Gastrocnemius medialis (tissue), 4 donors: ENCODE results near the gene FLNC. TPM values are rescaled to one million over a fixed set of nuclear protein-coding genes. Genes with fewer than 3 reads are reported as not detected.

Experiments used
- ATAC-seq, 2 donors: fragments of 150-250 bp; one replicate each; pipeline ENCODE4 v1.9.1; 2016
- DNase-seq, 2 donors: peaks; one replicate each; pipeline ENCODE4 v3.0.0-alpha.2; 2019
- H3K27ac ChIP-seq, 4 donors: fragments of 200-600 bp; sonication (generic); 1 replicate in 1 of 4; 2 replicates in 3 of 4; pipeline ENCODE4 v1.5.1; 2016 to 2018; ENCODE audit warnings: mild to moderate bottlenecking in 2 of 4, moderate library complexity in 1 of 4
- H3K27me3 ChIP-seq, 3 donors: fragments of 200-600 bp; sonication (generic) in 2 of 3; 1 replicate in 1 of 3; 2 replicates in 2 of 3; pipeline versions ENCODE4 v1.5.1 to v1.6.0; 2016 to 2019; ENCODE audit warnings: mild to moderate bottlenecking in 1 of 3, moderate library complexity in 1 of 3
- H3K36me3 ChIP-seq, 2 donors: fragments of 200-600 bp; sonication (generic) in 1 of 2; one replicate each; pipeline ENCODE4 v1.5.1; 2017 to 2018
- H3K4me1 ChIP-seq, 2 donors: fragments of 200-600 bp; sonication (generic) in 1 of 2; one replicate each; pipeline ENCODE4 v1.5.1; 2016 to 2017; ENCODE audit warnings: mild to moderate bottlenecking in 2 of 2
- H3K4me3 ChIP-seq, 4 donors: fragments of 200-600 bp; sonication (generic) in 3 of 4; 1 replicate in 1 of 4; 2 replicates in 3 of 4; pipeline ENCODE4 v1.5.1; 2016 to 2019; ENCODE audit warnings: mild to moderate bottlenecking in 2 of 4
- H3K9me3 ChIP-seq, 3 donors: fragments of 200-600 bp; sonication (generic) in 2 of 3; 1 replicate in 1 of 3; 2 replicates in 2 of 3; pipeline ENCODE4 v1.5.1; 2016 to 2019
- CTCF ChIP-seq, 5 experiments: fragments of 450-650 bp in 3 of 5; fragments of 200-600 bp in 2 of 5; sonication (generic) in 2 of 5; IDR thresholded peaks in 4 of 5; conservative IDR thresholded peaks in 1 of 5; 1 replicate in 4 of 5; 2 replicates in 1 of 5; pipeline ENCODE4 v1.5.1; 2016 to 2019; ENCODE audit warnings: antibody characterized with exemption in 5 of 5, mild to moderate bottlenecking in 3 of 5, moderate library complexity in 3 of 5
- POLR2A ChIP-seq, 2 donors: fragments of 450-650 bp; IDR thresholded peaks; one replicate each; pipeline ENCODE4 v1.6.1; 2017; ENCODE audit warnings: antibody characterized with exemption in 2 of 2, mild to moderate bottlenecking in 2 of 2, moderate library complexity in 2 of 2
- in situ Hi-C, 4 donors: fragments of 200-750 bp; cut with MboI; loops; one replicate each; pipeline versions ENCODE4 v1.15.0 to v1.8.0; 2017; ENCODE audit warnings: low sequenced_read_pairs in 4 of 4
- intact Hi-C: fragments of 100-400 bp; cut with DNase I; formaldehyde crosslinking; loops from one replicate; pipeline ENCODE4 v1.15.1; 2023; ENCODE audit warnings: low total_unique reads
- total RNA-seq, 4 donors: library from RNA; depleted of rRNA; stranded (reverse); fragments of >200 nt; gene quantifications; one replicate each; pipeline versions ENCODE4 v1.1.0 to v1.2.3, GENCODE V29; 2016

FLNC gene
- total RNA-seq, 4 donors from 2014 or later, result 1,071 to 4,398 (median 2,381) TPM

GRCh38 chr7:128844777-128845311 lies 14.6 kb downstream of the FLNC start:
- peaks cover 6 to 13% of the 10 kb centered on the region in 2 donors for H3K4me1 ChIP-seq
- intact Hi-C loops, result no loop called here
- H3K4me3 ChIP-seq, result no peak overlapping the region
- no peak for DNase-seq
- no peaks in the 10 kb centered on the region for H3K27me3 ChIP-seq
- peaks cover 0 to 98% of the 10 kb centered on the region in 2 donors for H3K36me3 ChIP-seq
- H3K27ac ChIP-seq, result peak overlapping the region; percentile 92 to 99 (median 98)
- H3K9me3 ChIP-seq, result no peaks in the 10 kb centered on the region
- no peak for ATAC-seq
- no peak for TF ChIP-seq CTCF (IDR thresholded peaks at IDR 0.05 in 4 of 5, conservative IDR thresholded peaks at IDR 0.05 in 1 of 5)
- TF ChIP-seq POLR2A (IDR thresholded peaks at IDR 0.05), result no peak
- in situ Hi-C loops, result no loop called here

- H3K27ac ChIP-seq, result peak overlapping the region; percentile 92 to 99 (median 98)
- no peak for TF ChIP-seq POLR2A (IDR thresholded peaks at IDR 0.05)
- no peak for TF ChIP-seq CTCF (IDR thresholded peaks at IDR 0.05 in 4 of 5, conservative IDR thresholded peaks at IDR 0.05 in 1 of 5)
Observed at GRCh38 chr7:128845475-128845874, 15.3 kb downstream of the FLNC start.

GRCh38 chr7:128845987-128846386 lies 15.8 kb downstream of the FLNC start:
- no peaks in the 10 kb centered on the region for H3K9me3 ChIP-seq
- H3K27ac ChIP-seq, result peak overlapping the region; percentile 92 to 99 (median 98)
- no peak for ATAC-seq
- peaks cover 0 to 98% of the 10 kb centered on the region in 2 donors for H3K36me3 ChIP-seq
- H3K4me1 ChIP-seq, result peaks cover 6 to 13% of the 10 kb centered on the region in 2 donors
- TF ChIP-seq CTCF (IDR thresholded peaks at IDR 0.05 in 4 of 5, conservative IDR thresholded peaks at IDR 0.05 in 1 of 5), result no peak
- TF ChIP-seq POLR2A (IDR thresholded peaks at IDR 0.05), result no peak
- intact Hi-C loops, result no loop called here
- H3K27me3 ChIP-seq, result no peaks in the 10 kb centered on the region
- no peak for DNase-seq
- no peak overlapping the region for H3K4me3 ChIP-seq
- in situ Hi-C loops, result no loop called here

More at GRCh38 chr7:128845475-128845874, 15.3 kb downstream of the FLNC start:
- Histone ChIP-seq H3K9me3 (no peaks in the 10 kb centered on the region), H3K27me3 (no peaks in the 10 kb centered on the region), H3K4me3 (no peak overlapping the region), H3K4me1 (peaks cover 6 to 13% of the 10 kb centered on the region in 2 donors), H3K36me3 (peaks cover 0 to 98% of the 10 kb centered on the region in 2 donors)
- intact Hi-C loops (no loop called here), in situ Hi-C loops (no loop called here)
- ATAC-seq (no peak), DNase-seq (no peak)

GRCh38 chr7:128846781-128847444 lies 16.7 kb downstream of the FLNC start:
- intact Hi-C loops (no loop called here), in situ Hi-C loops (no loop called here)
- Histone ChIP-seq H3K36me3 (peaks cover 0 to 100% of the 10 kb centered on the region in 2 donors), H3K4me1 (peaks cover 6 to 13% of the 10 kb centered on the region in 2 donors), H3K9me3 (no peaks in the 10 kb centered on the region), H3K27me3 (no peaks in the 10 kb centered on the region), H3K4me3 (no peak overlapping the region), H3K27ac (peak overlapping the region; percentile 92 to 99 (median 98))
- no peak for TF ChIP-seq POLR2A (IDR thresholded peaks at IDR 0.05)
- TF ChIP-seq CTCF (IDR thresholded peaks at IDR 0.05 in 4 of 5, conservative IDR thresholded peaks at IDR 0.05 in 1 of 5), result no peak
- no peak for DNase-seq
- ATAC-seq, result no peak
